Astrocyte of the hippocampus (primary cell): ENCODE measurements around the gene SCART1.
"Not testable (repeated sequence)": the region's sequence is repeated elsewhere in the genome, so short reads cannot be mapped to it uniquely, and the experiment has no call there.

Source experiments
- DNase-seq: peaks from one replicate; pipeline ENCODE4 v3.0.0; 2011; ENCODE audit warnings: low read depth, low spot score

SCART1 gene

DNA sequence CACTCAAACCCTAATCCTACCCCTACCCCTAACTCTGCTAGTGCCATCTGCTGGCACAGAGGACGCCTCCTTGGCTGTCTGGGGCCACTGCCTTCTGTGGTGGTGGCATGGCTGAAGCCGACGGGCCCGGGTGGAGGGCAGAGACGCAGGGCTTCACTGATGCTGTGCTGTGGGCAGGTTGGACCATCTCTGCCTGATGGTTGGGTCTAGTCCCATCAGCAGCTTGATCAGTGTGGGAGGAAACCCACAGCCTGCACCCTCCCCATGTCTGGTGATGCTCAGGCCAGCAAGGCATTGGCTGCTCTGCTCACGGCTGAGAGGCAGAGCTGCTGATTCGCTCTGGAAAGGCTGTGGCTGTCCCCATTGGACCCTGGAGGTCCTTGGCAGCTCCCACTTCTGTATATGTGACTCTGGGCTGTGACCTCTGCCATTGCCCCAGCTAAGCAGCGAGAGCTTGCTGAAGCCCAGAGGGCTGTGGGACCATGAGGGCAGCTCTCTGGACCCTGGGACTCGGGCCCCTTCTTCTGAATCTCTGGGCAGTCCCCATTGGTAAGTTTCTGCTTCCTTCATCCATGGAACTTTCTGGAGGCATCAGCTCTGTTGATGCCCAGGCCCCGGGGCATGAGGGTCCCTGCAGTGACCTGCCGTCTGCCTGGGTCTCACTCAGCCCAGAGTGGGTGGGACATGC is at the start of gene SCART1:
Gene SCART1, plus strand, starts transcription at position 430 of the 688 bp plus-strand sequence. Its CDS starts 53 bp downstream, at position 483.
- DNase-seq, result no peak

- DNase-seq, result peak; percentile 36
These were observed 48.5 kb upstream of the SCART1 start for GRCh38 chr10:133405272-133405671.

DNA sequence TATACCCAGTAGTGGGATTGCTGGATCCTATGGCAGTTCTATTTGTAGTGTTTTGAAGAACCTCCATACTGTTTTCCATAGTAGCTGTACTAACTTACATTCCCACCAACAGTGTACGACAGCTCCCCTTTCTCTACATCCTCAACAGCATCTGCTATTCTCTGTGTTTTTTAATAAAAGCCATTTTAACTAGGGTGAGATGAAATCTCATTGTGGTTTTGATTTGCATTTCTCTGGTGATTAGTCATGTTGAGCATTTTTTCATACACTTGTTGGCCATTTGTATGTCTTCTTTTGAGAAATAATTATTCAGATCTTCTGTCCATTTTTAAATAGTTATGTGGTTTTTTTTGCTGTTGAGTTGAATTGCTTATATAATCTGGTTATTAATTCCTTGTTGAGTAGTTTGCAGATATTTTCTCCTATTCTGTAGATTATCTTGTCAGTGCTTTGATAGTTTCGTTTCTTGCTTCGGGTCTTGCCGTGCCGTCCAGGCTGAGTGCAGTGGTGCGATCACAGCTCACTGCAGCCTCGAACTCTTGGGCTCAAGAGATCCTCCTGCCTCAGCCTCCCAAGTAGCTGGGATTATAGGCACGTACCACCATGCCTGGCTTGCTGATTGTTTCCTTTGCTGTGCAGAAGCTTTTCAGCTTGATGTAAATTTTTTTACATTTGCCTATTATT is 47.8 kb upstream of the SCART1 start:
- DNase-seq, result peak; percentile 31

- peak; percentile 24 for DNase-seq
These were observed 42.0 kb upstream of the SCART1 start for GRCh38 chr10:133411523-133412380.

- no peak for DNase-seq
These were observed 41.4 kb upstream of the SCART1 start for GRCh38 chr10:133412381-133412711.

DNA sequence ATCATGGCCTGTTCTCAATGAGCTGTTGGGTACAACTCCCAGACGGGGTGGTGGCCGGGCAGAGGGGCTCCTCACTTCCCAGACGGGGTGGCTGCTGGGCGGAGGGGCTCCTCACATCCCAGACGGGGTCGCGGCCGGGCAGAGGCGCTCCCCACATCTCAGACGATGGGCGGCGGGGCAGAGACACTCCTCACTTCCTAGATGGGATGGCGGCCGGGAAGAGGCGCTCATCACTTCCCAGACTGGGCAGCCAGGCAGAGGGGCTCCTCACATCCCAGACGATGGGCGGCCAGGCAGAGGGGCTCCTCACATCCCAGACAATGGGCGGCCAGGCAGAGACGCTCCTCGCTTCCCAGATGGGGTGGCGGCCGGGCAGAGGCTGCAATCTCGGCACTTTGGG is 39.3 kb upstream of the SCART1 start:
- not testable (repeated sequence) for DNase-seq

DNA sequence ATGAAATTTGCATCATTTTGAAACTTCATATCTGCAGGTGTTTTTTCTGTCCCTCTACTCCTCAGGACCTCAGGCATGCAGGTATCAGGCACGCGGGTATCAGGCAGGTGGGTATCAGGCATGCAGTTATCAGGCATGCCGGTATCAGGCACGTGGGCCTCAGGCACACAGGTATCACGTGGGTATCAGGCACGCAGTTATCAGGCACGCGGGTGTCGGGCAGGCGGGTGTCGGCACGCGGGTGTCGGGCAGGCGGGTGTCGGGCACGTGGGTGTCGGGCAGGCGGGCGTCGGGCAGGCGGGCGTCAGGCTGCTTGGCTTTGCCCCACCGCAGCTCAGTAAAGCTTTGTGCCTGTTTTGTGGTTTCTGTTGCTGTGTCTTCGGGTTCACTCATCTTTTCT is 38.0 kb upstream of the SCART1 start:
- no peak for DNase-seq

DNA sequence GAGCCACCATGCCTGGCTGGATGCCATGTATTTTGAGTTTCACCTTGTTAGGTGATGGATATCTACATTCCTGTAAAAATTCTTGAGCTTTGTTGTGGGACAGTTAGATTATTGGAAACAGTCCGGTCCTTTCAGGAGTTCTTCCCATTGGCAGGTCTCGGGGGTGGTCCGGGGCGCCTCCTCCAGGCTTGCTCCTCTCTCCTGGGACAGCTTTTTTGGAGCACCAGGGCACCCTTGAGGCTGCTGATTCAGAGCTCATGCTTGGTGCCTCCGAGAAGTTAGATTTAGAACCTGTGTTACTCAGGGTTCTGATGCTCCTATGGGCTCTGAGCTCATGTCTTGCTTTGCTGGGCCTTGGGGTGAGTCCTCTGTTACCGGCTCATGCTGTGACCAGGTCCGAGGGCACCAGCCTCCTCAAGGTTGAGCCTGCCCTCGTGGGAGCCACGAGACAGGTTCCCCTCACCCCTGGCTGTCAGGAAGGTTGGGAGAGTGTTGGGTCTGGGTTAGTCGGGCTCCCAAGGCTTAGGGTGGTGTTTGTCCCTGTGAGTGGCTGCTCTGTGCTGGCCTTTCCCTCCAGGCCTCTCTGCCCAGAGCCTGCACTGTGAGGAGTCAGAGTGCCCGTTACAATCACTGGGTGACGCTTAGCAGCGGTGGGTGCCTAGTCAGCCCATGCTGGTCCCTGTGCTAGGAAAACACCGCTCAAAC is 35.3 kb upstream of the SCART1 start:
- DNase-seq, result no peak

- DNase-seq, result no peak
These were observed 34.4 kb upstream of the SCART1 start for GRCh38 chr10:133419211-133419950.

DNA sequence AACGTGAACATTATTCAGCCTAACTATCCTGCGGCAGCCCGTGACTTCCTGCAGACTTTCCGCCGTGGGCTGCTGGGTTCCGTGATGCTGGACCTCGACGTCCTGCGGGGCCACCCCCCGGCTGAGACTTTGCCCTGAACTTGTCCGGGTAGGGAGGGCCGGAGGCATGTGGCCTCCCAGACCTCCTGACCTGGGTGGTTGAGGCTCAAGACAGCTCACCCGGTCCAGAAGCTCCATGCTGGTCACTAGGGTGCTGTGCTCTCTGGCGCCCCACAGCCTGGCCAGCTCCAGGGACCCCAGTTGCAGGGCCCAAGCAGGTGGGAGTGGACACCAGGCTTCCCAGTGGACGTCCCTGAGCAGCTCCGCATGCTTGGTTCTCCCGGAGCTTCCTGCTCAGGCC is 33.7 kb upstream of the SCART1 start:
- no peak for DNase-seq

- no peak for DNase-seq
These were observed 33.2 kb upstream of the SCART1 start for GRCh38 chr10:133420579-133420978.

GRCh38 chr10:133421336-133422222 is 32.2 kb upstream of the SCART1 start:
- DNase-seq, result no peak

DNA sequence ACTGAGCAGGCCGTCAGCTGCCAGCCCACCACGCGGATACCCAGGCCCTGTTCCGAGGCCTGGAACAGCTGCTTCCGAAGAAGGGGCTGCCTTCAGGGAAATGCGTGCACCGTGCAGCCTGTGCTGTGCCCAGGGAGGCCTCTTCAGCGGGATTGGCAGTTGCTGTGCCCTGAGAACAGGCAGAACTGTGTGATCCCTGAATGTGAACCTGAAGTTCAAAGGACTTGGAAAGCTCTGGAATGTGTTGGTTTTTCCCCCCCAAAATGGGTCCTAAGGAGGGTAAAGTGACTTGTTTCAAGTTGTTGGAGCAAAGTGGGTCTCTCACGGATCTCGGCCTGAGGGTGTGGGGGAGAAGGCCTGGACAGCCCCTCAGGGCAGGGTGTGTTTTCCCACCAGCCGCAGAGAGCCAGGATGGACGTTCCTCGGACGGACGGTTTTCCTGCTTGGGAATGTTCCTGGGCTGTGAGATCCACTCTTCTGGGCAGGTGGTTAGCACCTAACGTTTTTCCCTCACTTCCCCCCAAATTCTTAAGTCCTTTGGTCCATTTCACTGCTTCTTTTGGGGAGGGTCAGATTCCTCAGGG is 31.4 kb upstream of the SCART1 start:
- DNase-seq, result no peak

DNA sequence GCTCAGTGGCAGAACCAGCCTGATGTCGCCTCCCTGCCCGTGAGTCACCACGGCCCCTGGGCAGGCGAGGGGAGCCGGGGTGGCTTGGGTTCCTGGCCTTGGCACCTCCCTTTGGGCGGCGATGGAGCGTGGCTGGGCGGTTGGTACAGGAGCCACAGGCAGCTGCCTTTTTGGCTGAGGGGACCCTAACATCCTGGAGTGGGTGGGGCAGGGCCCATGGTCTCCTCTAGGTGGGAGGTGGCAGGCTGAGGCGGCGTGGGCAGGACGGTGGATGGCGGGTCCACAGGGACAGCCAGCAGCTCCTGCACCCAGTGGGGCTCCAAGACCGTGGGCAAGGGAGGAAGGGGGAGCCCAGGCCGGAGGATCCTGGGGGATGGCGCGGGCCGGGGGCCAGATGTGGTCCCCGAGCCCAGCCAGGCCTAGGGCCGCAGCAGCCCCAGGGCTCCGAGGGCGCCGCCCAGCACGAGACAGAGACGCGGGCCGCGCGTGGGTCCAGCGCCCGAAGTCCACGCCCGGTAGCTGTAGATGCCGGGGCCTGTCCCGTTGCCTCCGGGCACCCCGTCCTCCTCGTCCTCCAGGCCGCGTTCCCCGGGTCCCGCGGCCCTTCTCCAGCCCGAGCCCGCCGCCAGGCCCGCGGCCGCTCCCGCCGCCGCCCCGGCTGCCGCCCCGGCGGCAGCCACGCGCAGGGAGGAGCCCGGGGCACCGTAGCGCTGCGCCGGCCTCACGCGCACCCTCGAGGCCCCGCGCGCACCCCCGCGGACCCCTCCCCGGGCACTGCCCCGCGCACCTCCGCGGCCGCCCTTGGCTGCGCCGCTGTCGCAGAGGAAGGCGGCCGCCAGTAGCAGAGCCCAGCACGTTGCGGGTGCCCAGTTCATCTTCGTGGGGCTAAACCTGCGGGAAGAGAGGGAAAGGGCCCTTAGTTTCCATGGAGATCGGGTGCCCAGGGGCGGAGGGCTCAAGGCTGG is 30.7 kb upstream of the SCART1 start:
- DNase-seq, result peak; percentile 55

- not testable (repeated sequence) for DNase-seq
These were observed 29.6 kb upstream of the SCART1 start for GRCh38 chr10:133424102-133424501.

GRCh38 chr10:133424601-133425000 is 29.1 kb upstream of the SCART1 start, which contains the start of gene SPRN:
Gene SPRN (minus strand): TSS chr10:133424625. CDS start chr10:133423681, 944 bp downstream.
- not testable (repeated sequence) for DNase-seq

DNA sequence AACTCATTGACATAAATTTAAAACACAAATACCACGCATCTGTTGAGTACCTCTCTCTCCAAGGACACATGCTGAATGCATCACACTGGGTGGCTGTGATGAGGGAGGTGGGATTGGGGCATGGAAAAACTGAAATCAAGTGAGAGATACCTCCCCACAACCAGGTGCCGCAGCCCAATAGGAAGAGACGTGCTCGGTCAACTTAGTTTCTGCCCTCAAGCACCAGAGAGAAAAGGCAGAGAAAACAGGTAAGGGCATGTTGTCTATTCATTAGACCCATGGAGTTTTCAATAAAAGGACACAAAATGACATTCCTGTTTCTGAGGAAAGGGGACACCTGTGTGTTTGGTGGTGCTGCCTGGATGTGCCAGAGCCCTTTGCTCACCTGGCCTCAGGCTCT is 24.2 kb upstream of the SCART1 start:
- DNase-seq, result not testable (repeated sequence)

DNA sequence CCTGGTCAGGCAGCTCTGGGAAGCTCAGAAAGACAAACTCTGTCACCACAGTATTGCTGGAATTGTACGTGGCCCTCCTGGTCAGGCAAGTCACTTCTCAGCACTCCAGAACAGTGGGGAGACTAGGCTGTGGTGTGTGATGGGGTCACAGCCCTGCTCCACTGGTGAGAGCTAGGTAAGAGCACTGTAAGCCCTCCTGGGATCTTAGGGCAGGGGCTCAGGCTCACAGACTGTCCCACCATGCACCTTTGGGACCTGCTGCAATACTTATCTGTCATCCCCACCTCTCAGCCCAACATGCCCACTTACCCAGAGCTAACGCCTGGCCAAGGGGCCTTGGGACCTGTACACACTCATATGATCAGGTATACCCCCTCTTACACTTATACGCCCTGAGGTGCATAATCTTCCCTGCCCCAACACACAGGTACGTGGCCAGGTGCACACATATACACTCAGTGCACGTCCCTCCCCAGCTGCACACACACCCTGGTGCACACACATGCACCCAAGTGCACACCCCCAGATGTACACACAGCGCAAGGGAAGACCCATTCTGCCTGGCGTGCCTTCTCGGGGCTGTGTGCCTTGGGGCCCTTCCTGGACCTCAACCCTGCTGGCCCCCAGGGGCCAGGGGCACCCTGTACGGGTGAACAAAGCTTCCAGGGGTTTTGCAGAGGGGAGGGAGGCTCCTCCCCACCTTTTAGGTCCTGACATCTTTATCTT is 21.7 kb upstream of the SCART1 start:
- DNase-seq, result not testable (repeated sequence)
